ENCODE measurements around the gene CCER1.

Gene CCER1

DNA sequence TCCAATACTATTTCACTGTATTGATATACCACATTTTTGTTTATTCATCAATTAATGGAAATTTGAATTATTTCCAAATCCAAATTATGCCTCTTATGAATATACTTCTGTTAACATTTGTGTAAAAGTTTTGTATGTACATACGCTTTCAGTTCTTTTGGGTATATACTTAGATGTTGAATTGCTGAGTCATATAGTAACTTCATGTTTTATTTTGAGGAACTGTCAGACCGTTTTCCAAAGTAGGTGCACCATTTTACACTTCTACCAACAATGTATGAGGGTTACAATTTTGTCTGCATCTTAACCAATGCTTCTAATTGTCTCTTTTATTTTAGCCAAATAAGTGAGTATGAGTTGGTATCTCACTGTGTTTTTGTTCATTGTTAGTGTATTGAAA is 10.2 kb upstream of the CCER1 start:
- no peaks in the 10 kb centered on the region for H3K36me3 ChIP-seq (ENCODE audit: control insufficient read depth in 1 of 2, insufficient read depth in 2 of 2, low read length in 2 of 2)
- H3K27me3 ChIP-seq (ENCODE audit: low read depth, low read length) = no peaks in the 10 kb centered on the region
- no peaks in the 10 kb centered on the region for H3K9me3 ChIP-seq (ENCODE audit: control insufficient read depth in 1 of 2, low read length in 2 of 2)
- no peak overlapping the region for H3K27ac ChIP-seq (ENCODE audit: low read length)
- H3K4me3 ChIP-seq (ENCODE audit: low read depth in 1 of 2, low read length in 2 of 2) = no peak overlapping the region
- H3K4me1 ChIP-seq (ENCODE audit: control insufficient read depth in 1 of 2, insufficient read depth in 2 of 2, low read length in 2 of 2) = no peaks in the 10 kb centered on the region

DNA sequence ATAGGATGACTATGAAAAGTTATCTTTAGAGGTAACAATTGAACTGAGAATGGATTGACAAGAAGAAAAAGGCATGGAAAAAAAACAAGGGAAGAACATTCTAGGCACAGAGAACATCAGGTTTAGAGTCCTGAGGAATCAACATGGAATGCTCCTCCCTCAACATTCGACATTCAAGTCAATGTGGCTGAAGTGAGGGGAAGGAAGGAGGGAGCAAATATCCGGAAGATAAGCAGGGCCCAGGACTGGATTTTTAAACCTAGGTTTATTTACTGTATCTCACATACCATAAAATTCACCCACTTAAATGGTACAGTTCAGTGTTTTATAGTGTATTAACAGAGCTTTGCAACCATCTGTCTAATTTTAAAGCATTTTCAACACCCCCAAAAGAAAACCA is 9.6 kb upstream of the CCER1 start:
- Histone ChIP-seq H3K27me3 (ENCODE audit: low read depth, low read length) (no peaks in the 10 kb centered on the region), H3K27ac (ENCODE audit: low read length) (no peak overlapping the region), H3K4me3 (ENCODE audit: low read depth in 1 of 2, low read length in 2 of 2) (no peak overlapping the region), H3K4me1 (ENCODE audit: control insufficient read depth in 1 of 2, insufficient read depth in 2 of 2, low read length in 2 of 2) (no peaks in the 10 kb centered on the region), H3K36me3 (ENCODE audit: control insufficient read depth in 1 of 2, insufficient read depth in 2 of 2, low read length in 2 of 2) (no peaks in the 10 kb centered on the region), H3K9me3 (ENCODE audit: control insufficient read depth in 1 of 2, low read length in 2 of 2) (no peaks in the 10 kb centered on the region)

DNA sequence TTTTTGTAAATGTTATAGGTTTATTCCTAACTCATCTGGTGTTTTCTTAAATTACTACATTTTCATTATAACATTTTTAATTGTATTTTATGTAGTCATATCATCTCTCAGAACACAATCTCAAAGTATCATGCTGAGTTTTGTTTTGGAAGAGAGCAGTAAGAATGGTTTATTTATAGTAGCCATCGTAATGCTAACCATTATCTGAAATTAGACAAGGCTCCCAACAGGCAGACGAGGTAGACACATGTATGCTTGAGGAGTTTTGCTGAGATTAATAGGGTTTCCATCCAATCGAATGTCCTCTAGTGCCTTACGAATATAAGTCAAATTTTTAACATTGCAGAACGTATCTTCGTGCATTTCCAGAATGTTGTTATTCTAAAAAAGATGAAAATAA is 9.0 kb upstream of the CCER1 start:
- Histone ChIP-seq H3K4me1 (ENCODE audit: control insufficient read depth in 1 of 2, insufficient read depth in 2 of 2, low read length in 2 of 2) (peaks cover 0 to 4% of the 10 kb centered on the region in 2 donors), H3K9me3 (ENCODE audit: control insufficient read depth in 1 of 2, low read length in 2 of 2) (no peaks in the 10 kb centered on the region), H3K27me3 (ENCODE audit: low read depth, low read length) (no peaks in the 10 kb centered on the region), H3K27ac (ENCODE audit: low read length) (no peak overlapping the region), H3K4me3 (ENCODE audit: low read depth in 1 of 2, low read length in 2 of 2) (no peak overlapping the region), H3K36me3 (ENCODE audit: control insufficient read depth in 1 of 2, insufficient read depth in 2 of 2, low read length in 2 of 2) (no peaks in the 10 kb centered on the region)

DNA sequence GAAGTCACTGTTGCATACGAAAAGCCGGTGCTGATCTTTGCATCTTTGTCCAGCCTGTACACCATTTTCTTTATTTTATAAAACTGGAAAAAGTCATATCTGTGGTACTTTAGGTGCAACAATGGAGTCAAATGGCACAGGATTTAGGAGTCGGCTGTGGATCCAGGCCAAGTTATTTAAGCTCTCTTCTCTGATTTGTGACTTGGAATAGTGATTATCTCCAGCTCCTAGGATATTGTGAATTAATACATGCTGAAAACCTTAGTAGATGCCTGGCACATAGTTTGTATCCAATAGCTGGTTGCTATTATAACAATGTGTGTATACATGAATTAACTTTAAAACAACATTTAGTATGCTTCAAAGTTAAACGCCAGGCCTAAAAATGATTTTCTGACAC is 6.2 kb upstream of the CCER1 start:
- Histone ChIP-seq H3K4me3 (ENCODE audit: low read depth in 1 of 2, low read length in 2 of 2) (no peak overlapping the region), H3K27me3 (ENCODE audit: low read depth, low read length) (no peaks in the 10 kb centered on the region), H3K4me1 (ENCODE audit: control insufficient read depth in 1 of 2, insufficient read depth in 2 of 2, low read length in 2 of 2) (peaks cover 0 to 4% of the 10 kb centered on the region in 2 donors), H3K27ac (ENCODE audit: low read length) (no peak overlapping the region), H3K36me3 (ENCODE audit: control insufficient read depth in 1 of 2, insufficient read depth in 2 of 2, low read length in 2 of 2) (no peaks in the 10 kb centered on the region), H3K9me3 (ENCODE audit: control insufficient read depth in 1 of 2, low read length in 2 of 2) (no peaks in the 10 kb centered on the region)

DNA sequence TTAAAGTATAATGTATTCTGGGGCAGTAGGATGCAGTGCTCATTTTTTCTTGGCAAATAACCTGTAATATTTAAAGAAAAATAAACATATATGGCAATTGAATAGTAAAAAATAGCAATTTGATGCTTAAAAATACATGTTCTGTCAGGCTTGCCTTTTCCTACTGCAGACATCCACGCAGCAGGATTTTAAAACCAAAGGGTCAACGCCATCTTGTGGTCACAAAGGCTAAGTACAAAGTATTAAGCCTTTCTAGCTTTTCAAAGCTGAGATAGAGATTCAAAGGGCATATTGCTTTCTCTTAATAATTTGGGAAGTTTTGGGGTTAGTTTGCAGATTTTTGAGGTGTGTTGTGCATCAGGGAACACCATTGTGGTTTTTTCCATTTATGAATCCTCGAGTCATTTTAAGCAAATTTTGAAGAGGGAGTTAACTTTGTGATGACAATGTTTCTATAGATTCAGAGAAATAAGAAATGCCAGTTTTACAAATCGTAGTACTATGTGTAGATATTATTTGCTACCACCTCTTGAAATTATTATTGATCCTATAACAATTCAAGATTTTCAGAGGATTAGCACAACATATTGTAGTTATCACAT is 4.7 kb upstream of the CCER1 start:
- Histone ChIP-seq H3K4me1 (ENCODE audit: control insufficient read depth in 1 of 2, insufficient read depth in 2 of 2, low read length in 2 of 2) (peaks cover 0 to 4% of the 10 kb centered on the region in 2 donors), H3K9me3 (ENCODE audit: control insufficient read depth in 1 of 2, low read length in 2 of 2) (no peaks in the 10 kb centered on the region), H3K27me3 (ENCODE audit: low read depth, low read length) (no peaks in the 10 kb centered on the region), H3K27ac (ENCODE audit: low read length) (no peak overlapping the region), H3K4me3 (ENCODE audit: low read depth in 1 of 2, low read length in 2 of 2) (no peak overlapping the region), H3K36me3 (ENCODE audit: control insufficient read depth in 1 of 2, insufficient read depth in 2 of 2, low read length in 2 of 2) (no peaks in the 10 kb centered on the region)

DNA sequence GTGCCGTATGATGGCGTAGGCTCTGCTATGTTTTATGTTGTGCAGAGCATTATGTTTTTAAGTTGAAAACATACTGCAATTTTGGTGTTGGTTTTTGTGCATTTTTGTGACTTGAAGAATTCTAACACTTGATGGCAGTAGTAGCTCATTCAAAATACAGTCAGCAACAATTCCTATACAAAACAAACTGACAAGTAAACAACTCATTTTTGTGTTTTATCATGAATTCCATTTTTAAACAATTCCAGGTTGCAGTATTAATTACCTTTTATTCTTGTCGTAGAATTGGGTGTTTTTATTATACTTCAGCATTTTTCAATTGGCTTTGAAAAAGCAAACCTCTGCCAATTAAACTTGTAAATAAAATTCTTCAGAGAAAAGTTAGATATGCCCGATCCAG is 4.1 kb upstream of the CCER1 start:
- no peak overlapping the region for H3K4me3 ChIP-seq (ENCODE audit: low read depth in 1 of 2, low read length in 2 of 2)
- no peaks in the 10 kb centered on the region for H3K9me3 ChIP-seq (ENCODE audit: control insufficient read depth in 1 of 2, low read length in 2 of 2)
- no peaks in the 10 kb centered on the region for H3K27me3 ChIP-seq (ENCODE audit: low read depth, low read length)
- H3K36me3 ChIP-seq (ENCODE audit: control insufficient read depth in 1 of 2, insufficient read depth in 2 of 2, low read length in 2 of 2) = no peaks in the 10 kb centered on the region
- no peak overlapping the region for H3K27ac ChIP-seq (ENCODE audit: low read length)
- H3K4me1 ChIP-seq (ENCODE audit: control insufficient read depth in 1 of 2, insufficient read depth in 2 of 2, low read length in 2 of 2) = peaks cover 0 to 4% of the 10 kb centered on the region in 2 donors

DNA sequence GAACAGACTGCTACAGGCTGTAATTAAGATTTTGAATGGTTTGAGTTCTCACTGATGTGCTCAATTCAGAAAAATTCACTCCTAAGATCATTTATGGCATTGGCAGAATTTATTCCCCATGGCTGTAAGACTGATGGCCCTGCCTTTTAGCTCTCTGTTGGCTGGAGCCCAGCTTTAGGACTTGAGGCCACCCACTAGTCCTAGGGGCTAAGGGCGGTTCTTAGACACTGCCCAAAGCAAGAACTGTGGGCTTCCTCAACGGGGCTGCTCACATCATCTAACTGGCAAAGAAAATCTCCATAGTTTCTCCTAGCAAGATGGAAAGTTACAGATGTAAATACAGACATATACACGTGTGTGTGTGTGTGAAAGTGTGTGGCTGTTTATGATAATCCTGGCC is 3.4 kb upstream of the CCER1 start:
- no peaks in the 10 kb centered on the region for H3K9me3 ChIP-seq (ENCODE audit: control insufficient read depth in 1 of 2, low read length in 2 of 2)
- no peak overlapping the region for H3K27ac ChIP-seq (ENCODE audit: low read length)
- no peak overlapping the region for H3K4me3 ChIP-seq (ENCODE audit: low read depth in 1 of 2, low read length in 2 of 2)
- no peaks in the 10 kb centered on the region for H3K27me3 ChIP-seq (ENCODE audit: low read depth, low read length)
- peaks cover 0 to 4% of the 10 kb centered on the region in 2 donors for H3K4me1 ChIP-seq (ENCODE audit: control insufficient read depth in 1 of 2, insufficient read depth in 2 of 2, low read length in 2 of 2)
- no peaks in the 10 kb centered on the region for H3K36me3 ChIP-seq (ENCODE audit: control insufficient read depth in 1 of 2, insufficient read depth in 2 of 2, low read length in 2 of 2)

DNA sequence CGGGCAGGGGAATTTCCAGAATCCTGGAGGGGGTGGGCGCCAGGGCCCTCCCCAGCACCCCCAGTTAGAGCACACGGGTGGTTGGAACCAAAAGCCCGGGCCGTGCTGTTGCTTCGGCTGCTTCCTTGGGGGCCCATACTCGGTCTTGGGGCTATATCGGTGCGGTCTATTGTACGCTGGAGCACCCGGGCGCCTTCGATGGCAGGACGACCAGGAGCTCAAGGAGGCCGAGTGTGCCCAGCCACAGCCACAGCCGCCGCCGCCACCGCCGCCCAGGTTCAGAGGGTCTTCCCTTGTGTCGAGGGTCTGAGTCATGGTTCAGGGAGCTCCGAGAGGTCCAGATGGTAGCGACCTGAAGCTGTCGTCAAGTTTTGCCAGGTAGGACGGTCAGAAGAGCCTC is 548 bp downstream of the CCER1 start:
- no peaks in the 10 kb centered on the region for H3K36me3 ChIP-seq (ENCODE audit: control insufficient read depth in 1 of 2, insufficient read depth in 2 of 2, low read length in 2 of 2)
- H3K4me3 ChIP-seq (ENCODE audit: low read depth in 1 of 2, low read length in 2 of 2) = no peak overlapping the region
- no peaks in the 10 kb centered on the region for H3K9me3 ChIP-seq (ENCODE audit: control insufficient read depth in 1 of 2, low read length in 2 of 2)
- H3K27ac ChIP-seq (ENCODE audit: low read length) = no peak overlapping the region
- H3K4me1 ChIP-seq (ENCODE audit: control insufficient read depth in 1 of 2, insufficient read depth in 2 of 2, low read length in 2 of 2) = peaks cover 0 to 3% of the 10 kb centered on the region in 2 donors
- no peaks in the 10 kb centered on the region for H3K27me3 ChIP-seq (ENCODE audit: low read depth, low read length)

DNA sequence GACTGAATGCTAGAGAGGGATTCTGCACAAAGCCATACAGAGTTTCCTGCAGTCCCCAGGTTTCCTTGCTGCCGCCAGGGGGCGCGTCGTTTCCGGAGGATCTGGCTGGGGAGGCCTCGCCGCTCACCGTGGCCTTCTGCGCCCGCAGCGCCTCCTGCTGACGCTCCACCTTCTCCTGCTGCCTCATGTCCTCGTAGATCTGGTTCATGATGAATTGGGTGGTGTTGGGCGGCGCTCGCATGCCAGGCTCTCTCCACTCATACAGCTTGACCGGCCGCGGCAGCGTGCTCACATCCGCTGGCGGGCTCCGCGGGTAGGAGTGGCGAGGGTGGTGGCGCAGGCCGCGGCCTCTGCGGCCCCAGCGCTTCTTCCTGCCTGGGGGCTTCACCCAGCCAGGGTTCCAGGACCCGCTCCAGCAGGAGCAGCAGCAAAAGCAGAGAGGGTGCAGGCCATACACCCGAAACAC is 987 bp downstream of the CCER1 start:
- no peak overlapping the region for H3K27ac ChIP-seq (ENCODE audit: low read length)
- H3K9me3 ChIP-seq (ENCODE audit: control insufficient read depth in 1 of 2, low read length in 2 of 2) = no peaks in the 10 kb centered on the region
- H3K4me1 ChIP-seq (ENCODE audit: control insufficient read depth in 1 of 2, insufficient read depth in 2 of 2, low read length in 2 of 2) = no peaks in the 10 kb centered on the region
- no peaks in the 10 kb centered on the region for H3K36me3 ChIP-seq (ENCODE audit: control insufficient read depth in 1 of 2, insufficient read depth in 2 of 2, low read length in 2 of 2)
- no peaks in the 10 kb centered on the region for H3K27me3 ChIP-seq (ENCODE audit: low read depth, low read length)
- H3K4me3 ChIP-seq (ENCODE audit: low read depth in 1 of 2, low read length in 2 of 2) = no peak overlapping the region

DNA sequence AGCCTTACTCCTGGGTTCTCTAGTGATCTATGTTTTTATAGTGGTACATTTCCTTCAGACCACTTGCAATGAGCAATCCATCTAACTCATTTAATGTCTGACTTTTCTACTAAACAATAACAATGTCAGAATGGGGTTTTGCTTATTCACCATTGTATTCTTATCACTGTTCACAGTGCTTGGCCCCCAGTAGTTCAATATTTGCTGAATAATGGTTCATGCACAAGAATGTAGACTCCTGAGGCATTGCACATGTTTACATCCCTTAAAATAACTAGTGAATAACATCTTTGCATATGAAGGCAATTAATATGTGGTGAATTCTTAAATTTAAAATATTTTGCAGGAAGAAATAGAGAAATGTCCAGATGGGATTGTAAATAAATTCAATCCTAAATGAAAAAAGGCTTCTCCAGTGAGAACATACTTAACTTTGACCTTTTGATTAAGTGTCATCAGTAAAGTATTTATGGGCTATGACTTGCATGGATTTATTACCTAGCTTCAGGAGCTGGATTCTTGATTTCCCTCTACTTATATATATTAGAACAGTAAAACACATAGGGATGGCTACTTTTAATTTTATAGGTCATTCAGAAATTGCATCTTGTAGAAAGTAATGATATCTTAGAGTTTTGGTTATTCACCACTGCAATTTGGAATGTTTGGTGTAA is 3.4 kb downstream of the CCER1 start:
- no peak overlapping the region for H3K4me3 ChIP-seq (ENCODE audit: low read depth in 1 of 2, low read length in 2 of 2)
- H3K27ac ChIP-seq (ENCODE audit: low read length) = no peak overlapping the region
- H3K9me3 ChIP-seq (ENCODE audit: control insufficient read depth in 1 of 2, low read length in 2 of 2) = no peaks in the 10 kb centered on the region

DNA sequence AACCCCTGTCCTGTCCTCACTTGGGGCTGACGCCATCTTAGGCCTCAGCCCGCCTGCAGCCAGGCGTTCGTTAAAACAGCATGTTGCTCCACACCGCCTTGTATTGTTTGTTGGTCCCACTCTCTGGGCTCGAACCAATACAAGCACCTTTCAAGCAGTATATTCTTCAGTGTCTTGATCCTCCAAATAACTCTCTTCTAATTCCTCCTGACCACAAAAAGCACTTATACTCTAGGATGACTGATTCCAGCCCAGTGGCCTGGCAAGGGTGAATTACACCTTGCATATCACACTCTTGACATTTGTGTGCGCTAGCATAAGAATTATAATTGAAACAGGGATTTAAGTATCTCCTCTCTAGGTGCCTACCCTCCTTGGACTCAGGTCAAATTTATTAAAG is 7.1 kb downstream of the CCER1 start:
- Histone ChIP-seq H3K27me3 (ENCODE audit: low read depth, low read length) (no peaks in the 10 kb centered on the region), H3K36me3 (ENCODE audit: control insufficient read depth in 1 of 2, insufficient read depth in 2 of 2, low read length in 2 of 2) (no peaks in the 10 kb centered on the region), H3K27ac (ENCODE audit: low read length) (no peak overlapping the region), H3K4me3 (ENCODE audit: low read depth in 1 of 2, low read length in 2 of 2) (no peak overlapping the region), H3K9me3 (ENCODE audit: control insufficient read depth in 1 of 2, low read length in 2 of 2) (no peaks in the 10 kb centered on the region), H3K4me1 (ENCODE audit: control insufficient read depth in 1 of 2, insufficient read depth in 2 of 2, low read length in 2 of 2) (no peaks in the 10 kb centered on the region)

More for the DNA sequence above, 3.4 kb downstream of the CCER1 start:
- H3K27me3 ChIP-seq (ENCODE audit: low read depth, low read length) = no peaks in the 10 kb centered on the region
- H3K36me3 ChIP-seq (ENCODE audit: control insufficient read depth in 1 of 2, insufficient read depth in 2 of 2, low read length in 2 of 2) = no peaks in the 10 kb centered on the region
- no peaks in the 10 kb centered on the region for H3K4me1 ChIP-seq (ENCODE audit: control insufficient read depth in 1 of 2, insufficient read depth in 2 of 2, low read length in 2 of 2)
